Fibroblast of the aortic adventitia (primary cell): Measurements from ENCODE around the gene SLC10A1. TPM values are rescaled to one million over a fixed set of nuclear protein-coding genes. Genes with fewer than 3 reads are reported as not detected.

Experiments used
- DNase-seq: peaks from one replicate; pipeline ENCODE4 v3.0.0-alpha.2; 2010; ENCODE audit warnings: low read depth
- H3K4me3 ChIP-seq: 2 replicates; pipeline ENCODE4 v1.5.1; 2011; ENCODE audit warnings: low read depth, mild to moderate bottlenecking, control low read depth, low read length, moderate library complexity
- total RNA-seq: library from RNA; depleted of rRNA; stranded (reverse); fragments of >200 nt; gene quantifications from 2 replicates; pipeline ENCODE4 v1.2.3, GENCODE V29; 2012; ENCODE audit warnings: low replicate concordance
- TF ChIP-seq, protein P1 (sequence below): IDR thresholded peaks from 2 replicates; pipeline ENCODE4 v1.5.1; 2011; ENCODE audit warnings: mild to moderate bottlenecking, low read length, control low read depth, inconsistent platforms; ENCODE audit not compliant: insufficient read depth

The SLC10A1 gene
- total RNA-seq, 1 donor = not detected

DNA sequence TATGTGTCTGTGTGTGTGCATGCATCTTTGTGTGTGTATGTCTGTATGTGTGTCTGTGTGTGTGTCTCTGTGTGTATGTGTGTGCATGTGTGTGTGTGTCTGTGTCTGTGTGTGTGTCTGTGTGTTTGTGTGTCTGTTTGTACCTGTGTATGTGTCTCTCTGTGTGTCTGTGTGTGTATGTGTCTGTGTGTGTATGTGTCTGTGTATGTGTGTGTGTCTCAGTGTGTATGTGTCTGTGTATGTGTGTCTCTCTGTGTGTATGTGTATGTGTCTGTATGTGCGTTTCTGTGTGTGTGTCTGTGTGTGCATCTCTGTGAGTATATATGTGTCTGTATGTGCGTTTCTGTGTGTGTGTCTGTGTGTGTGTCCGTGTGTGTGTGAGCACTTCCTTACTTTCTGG is 42.6 kb upstream of the SLC10A1 start:
- no peak for DNase-seq
- TF ChIP-seq, protein P1, sequence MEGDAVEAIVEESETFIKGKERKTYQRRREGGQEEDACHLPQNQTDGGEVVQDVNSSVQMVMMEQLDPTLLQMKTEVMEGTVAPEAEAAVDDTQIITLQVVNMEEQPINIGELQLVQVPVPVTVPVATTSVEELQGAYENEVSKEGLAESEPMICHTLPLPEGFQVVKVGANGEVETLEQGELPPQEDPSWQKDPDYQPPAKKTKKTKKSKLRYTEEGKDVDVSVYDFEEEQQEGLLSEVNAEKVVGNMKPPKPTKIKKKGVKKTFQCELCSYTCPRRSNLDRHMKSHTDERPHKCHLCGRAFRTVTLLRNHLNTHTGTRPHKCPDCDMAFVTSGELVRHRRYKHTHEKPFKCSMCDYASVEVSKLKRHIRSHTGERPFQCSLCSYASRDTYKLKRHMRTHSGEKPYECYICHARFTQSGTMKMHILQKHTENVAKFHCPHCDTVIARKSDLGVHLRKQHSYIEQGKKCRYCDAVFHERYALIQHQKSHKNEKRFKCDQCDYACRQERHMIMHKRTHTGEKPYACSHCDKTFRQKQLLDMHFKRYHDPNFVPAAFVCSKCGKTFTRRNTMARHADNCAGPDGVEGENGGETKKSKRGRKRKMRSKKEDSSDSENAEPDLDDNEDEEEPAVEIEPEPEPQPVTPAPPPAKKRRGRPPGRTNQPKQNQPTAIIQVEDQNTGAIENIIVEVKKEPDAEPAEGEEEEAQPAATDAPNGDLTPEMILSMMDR = no peak
- H3K4me3 ChIP-seq = no peak overlapping the region

DNA sequence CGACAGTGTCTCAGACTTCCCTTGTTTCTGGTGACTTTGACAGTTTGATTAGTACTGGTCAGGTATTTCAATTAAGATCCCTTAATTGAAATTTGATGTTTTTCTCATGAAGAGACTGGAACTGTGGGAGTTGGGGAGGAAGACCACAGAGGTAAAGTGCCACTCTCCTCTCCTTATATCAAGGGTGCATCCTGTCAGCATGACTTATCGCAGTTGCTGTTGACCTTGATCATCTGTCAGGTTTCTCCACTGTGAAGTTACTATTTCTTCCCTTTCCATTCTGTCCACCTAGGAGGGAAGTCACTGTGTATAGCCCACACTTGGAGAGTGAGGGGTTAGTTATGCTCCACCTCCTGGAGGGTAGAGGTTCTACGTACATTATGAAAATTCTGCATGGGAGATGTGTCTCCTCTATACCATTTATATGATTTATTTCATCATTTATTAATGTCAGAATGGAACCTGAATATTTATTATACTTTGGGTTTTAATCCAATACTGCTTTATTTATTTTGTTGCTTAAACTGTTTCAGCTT is 41.9 kb upstream of the SLC10A1 start:
- TF ChIP-seq, protein P1 = no peak
- DNase-seq = no peak
- no peak overlapping the region for H3K4me3 ChIP-seq

DNA sequence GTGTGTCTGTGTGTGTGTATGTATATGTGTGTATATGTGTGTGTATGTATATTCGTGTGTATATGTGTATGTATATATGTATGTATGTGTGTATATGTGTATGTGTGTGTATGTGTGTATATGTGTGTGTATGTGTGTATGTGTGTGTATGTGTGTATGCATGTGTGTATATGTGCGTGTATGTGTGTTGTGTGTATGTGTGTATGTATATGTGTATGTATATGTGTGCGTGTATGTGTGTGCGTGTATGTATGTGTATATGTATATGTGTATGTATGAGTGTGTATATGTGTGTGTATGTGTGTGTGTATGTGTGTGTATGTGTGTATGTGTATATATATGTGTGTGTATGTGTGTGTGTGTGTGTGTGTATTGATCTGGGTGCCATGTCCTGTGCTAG is 31.8 kb upstream of the SLC10A1 start:
- TF ChIP-seq, protein P1 = no peak
- H3K4me3 ChIP-seq = no peak overlapping the region
- DNase-seq = no peak

DNA sequence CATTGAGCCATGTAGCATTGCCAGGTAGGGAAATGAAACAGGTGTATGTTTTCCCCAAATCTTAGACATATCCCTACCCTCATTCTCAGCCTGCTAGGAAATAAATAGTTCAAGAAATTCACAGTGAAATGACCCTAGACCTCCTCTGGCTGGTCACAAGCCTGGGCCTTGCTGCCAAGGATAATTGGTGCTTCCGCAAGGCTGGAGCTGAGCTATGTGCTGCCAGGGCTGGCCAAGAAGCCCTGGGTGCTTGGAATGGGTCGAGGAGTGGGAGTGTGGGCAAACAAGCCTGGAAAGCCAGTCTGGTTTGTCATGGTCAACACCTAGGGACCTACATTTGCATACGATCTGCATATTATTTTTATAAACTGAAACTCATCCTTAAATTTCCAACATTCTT is 31.3 kb upstream of the SLC10A1 start:
- H3K4me3 ChIP-seq = no peak overlapping the region
- no peak for DNase-seq
- TF ChIP-seq, protein P1 = no peak

DNA sequence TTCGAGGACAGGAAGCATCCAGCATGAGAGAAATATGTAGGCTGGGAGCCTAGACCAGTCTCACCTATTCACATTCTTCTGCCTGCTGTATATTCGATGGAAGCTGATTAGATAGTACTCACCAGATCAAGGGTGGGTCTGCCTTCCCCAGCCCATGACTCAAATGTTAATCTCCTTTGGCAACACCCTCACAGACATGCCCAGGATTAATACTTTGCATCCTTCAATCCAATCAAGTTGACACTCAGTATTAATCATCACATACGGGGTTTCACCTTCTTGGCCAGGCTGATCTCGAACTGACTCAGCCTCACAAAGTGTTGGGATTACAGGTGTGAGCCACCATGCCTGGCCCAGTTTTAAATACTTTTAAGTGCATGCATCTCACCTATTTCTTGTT is 30.5 kb upstream of the SLC10A1 start:
- TF ChIP-seq, protein P1 = no peak
- no peak for DNase-seq

DNA sequence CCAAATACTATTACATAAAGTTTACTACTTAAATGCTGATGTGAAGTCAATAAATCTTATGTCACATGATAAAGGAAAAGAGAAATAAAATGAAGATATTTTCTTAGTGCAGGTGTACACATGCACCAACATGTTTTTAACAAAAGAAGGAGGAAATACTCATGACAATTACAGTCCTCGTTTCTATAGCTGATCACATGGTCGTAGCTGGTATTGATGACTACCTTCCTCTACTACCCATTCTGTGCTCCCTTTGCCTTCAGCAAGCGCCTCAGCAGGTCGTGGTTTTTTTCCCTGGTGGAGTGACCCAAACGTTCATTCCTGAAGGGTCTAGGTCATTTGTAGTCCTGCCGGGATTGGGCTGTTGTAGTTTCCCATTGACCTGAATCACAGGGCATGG is 25.4 kb upstream of the SLC10A1 start:
- H3K4me3 ChIP-seq = no peak overlapping the region
- TF ChIP-seq, protein P1 = no peak
- no peak for DNase-seq

More for the DNA sequence above, 30.5 kb upstream of the SLC10A1 start:
- no peak overlapping the region for H3K4me3 ChIP-seq

DNA sequence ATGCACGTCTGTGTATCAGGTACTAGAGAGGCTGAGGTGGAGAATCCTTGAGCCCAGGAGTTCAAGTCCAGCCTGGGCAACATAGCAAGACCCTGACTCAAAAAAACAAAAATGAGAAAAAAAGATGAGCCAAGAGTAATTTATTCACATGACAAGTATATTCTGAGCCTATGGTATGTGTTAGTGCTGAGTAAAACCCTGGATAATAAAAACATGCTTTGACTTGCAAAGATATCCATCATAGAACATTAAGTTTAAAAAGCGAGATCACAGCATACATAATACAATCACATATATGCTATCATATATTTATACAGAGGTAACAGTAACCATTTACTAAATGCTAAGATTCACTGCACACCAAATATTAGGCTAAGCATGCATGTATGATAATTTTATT is 23.9 kb upstream of the SLC10A1 start:
- TF ChIP-seq, protein P1 = no peak
- no peak for DNase-seq
- no peak overlapping the region for H3K4me3 ChIP-seq
